ENCODE measurements around the gene PADI1.

PADI1 gene

GRCh38 chr1:17201201-17202021 lies 3.5 kb upstream of the PADI1 start:
- no peaks in the 10 kb centered on the region for H3K27me3 ChIP-seq (ENCODE audit: insufficient read depth, low read depth, severe bottlenecking)
- no peak for TF ChIP-seq CTCF (IDR thresholded peaks at IDR 0.05; ENCODE audit: low read depth, low read length)
- H3K4me3 ChIP-seq (ENCODE audit: low read depth, low read length) = no peak overlapping the region
- no peaks in the 10 kb centered on the region for H3K9me3 ChIP-seq (ENCODE audit: severe bottlenecking)
- no peak overlapping the region for H3K27ac ChIP-seq
- H3K36me3 ChIP-seq = no peaks in the 10 kb centered on the region
- DNase-seq = no peak

- no peak for TF ChIP-seq CTCF (IDR thresholded peaks at IDR 0.05; ENCODE audit: low read depth, low read length)
- H3K27me3 ChIP-seq (ENCODE audit: insufficient read depth, low read depth, severe bottlenecking) = no peaks in the 10 kb centered on the region
- no peak overlapping the region for H3K27ac ChIP-seq
- DNase-seq = no peak
- no peak overlapping the region for H3K4me3 ChIP-seq (ENCODE audit: low read depth, low read length)
- no peaks in the 10 kb centered on the region for H3K36me3 ChIP-seq
- H3K9me3 ChIP-seq (ENCODE audit: severe bottlenecking) = no peaks in the 10 kb centered on the region
These were observed 724 bp downstream of the PADI1 start for GRCh38 chr1:17205652-17206051.

- H3K36me3 ChIP-seq = no peaks in the 10 kb centered on the region
- DNase-seq = no peak
- no peaks in the 10 kb centered on the region for H3K27me3 ChIP-seq (ENCODE audit: insufficient read depth, low read depth, severe bottlenecking)
- H3K27ac ChIP-seq = no peak overlapping the region
- no peak for TF ChIP-seq CTCF (IDR thresholded peaks at IDR 0.05; ENCODE audit: low read depth, low read length)
- H3K9me3 ChIP-seq (ENCODE audit: severe bottlenecking) = no peaks in the 10 kb centered on the region
- no peak overlapping the region for H3K4me3 ChIP-seq (ENCODE audit: low read depth, low read length)
These were observed 1.3 kb downstream of the PADI1 start for GRCh38 chr1:17206196-17206595.

GRCh38 chr1:17207046-17207445 lies 2.1 kb downstream of the PADI1 start:
- DNase-seq = no peak
- no peak for TF ChIP-seq CTCF (IDR thresholded peaks at IDR 0.05; ENCODE audit: low read depth, low read length)
- Histone ChIP-seq H3K27me3 (ENCODE audit: insufficient read depth, low read depth, severe bottlenecking) (no peaks in the 10 kb centered on the region), H3K4me3 (ENCODE audit: low read depth, low read length) (no peak overlapping the region), H3K27ac (no peak overlapping the region), H3K36me3 (no peaks in the 10 kb centered on the region), H3K9me3 (ENCODE audit: severe bottlenecking) (no peaks in the 10 kb centered on the region)

- TF ChIP-seq CTCF (IDR thresholded peaks at IDR 0.05; ENCODE audit: low read depth, low read length) = no peak
- H3K9me3 ChIP-seq (ENCODE audit: severe bottlenecking) = no peaks in the 10 kb centered on the region
- H3K27ac ChIP-seq = no peak overlapping the region
- H3K4me3 ChIP-seq (ENCODE audit: low read depth, low read length) = no peak overlapping the region
- H3K27me3 ChIP-seq (ENCODE audit: insufficient read depth, low read depth, severe bottlenecking) = no peaks in the 10 kb centered on the region
- H3K36me3 ChIP-seq = no peaks in the 10 kb centered on the region
- DNase-seq = peak; percentile 16
These were observed 2.6 kb downstream of the PADI1 start for GRCh38 chr1:17207540-17207939.

- DNase-seq = no peak
- TF ChIP-seq CTCF (IDR thresholded peaks at IDR 0.05; ENCODE audit: low read depth, low read length) = no peak
- H3K9me3 ChIP-seq (ENCODE audit: severe bottlenecking) = no peaks in the 10 kb centered on the region
- no peak overlapping the region for H3K4me3 ChIP-seq (ENCODE audit: low read depth, low read length)
- H3K27me3 ChIP-seq (ENCODE audit: insufficient read depth, low read depth, severe bottlenecking) = no peaks in the 10 kb centered on the region
- no peaks in the 10 kb centered on the region for H3K36me3 ChIP-seq
- H3K27ac ChIP-seq = no peak overlapping the region
These were observed 3.1 kb downstream of the PADI1 start for GRCh38 chr1:17207966-17208418.

Measured in WERI-Rb-1 (cell line).